Right kidney (tissue), 1 donor: ENCODE data around the gene TAS2R20.

Experiments used
- DNase-seq: peaks from one replicate; pipeline ENCODE4 v3.0.0-alpha.2; 2016

TAS2R20 gene

DNA sequence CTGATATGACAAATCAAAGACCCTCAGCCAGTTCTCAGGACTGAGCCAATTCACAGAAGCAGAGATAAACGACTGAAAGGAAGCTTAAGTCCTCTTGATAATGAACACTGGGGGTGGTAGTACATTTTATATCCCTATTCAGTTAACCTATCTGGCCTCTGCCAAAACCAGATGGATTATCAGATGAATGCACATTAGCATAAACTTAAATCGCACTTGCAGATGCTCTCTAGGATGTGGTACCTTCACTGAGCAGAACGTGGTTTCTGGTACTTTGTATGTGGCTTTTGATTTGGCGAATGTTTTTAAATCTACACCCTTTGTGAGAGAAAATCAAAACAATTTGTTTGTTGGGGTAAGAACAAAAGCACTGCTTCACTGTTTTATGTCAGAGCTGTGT is 37.9 kb downstream of the TAS2R20 start:
- DNase-seq = no peak

GRCh38 chr12:10959804-10960203 is 38.3 kb downstream of the TAS2R20 start:
- DNase-seq = no peak

DNA sequence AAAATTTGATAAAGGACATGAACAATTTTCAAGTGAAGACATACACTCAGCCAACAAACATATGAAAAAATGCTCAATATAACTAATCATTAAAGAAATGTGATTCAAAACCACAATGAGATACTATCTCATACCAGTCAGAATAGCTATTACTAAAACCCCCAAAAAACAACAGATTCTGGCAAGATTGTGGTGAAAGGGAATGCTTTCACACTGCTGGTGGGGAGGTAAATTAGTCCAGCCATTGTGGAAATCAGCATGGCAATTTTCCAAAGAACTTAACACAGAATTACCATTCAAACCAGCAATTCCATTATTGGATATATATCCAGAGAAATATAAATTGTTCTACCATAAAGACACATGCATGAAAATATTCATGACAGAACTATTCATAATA is 40.4 kb downstream of the TAS2R20 start:
- no peak for DNase-seq

DNA sequence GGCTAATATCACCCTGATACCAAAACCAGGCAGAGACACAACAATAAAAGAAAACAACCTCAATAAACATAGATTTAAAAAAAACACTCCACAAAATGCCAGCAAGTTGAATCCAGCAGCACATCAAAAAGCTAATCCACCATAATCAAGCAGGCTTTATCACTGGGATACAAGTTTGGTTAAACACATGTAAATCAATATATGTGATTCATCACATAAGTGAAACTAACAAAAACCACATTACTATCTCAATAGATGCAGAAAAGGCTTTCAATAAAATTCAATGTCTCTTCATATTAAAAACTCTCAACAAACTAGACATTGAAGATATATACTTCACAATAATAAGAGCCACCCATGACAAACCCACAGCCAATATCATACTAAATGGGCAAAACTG is 42.0 kb downstream of the TAS2R20 start:
- DNase-seq = no peak

DNA sequence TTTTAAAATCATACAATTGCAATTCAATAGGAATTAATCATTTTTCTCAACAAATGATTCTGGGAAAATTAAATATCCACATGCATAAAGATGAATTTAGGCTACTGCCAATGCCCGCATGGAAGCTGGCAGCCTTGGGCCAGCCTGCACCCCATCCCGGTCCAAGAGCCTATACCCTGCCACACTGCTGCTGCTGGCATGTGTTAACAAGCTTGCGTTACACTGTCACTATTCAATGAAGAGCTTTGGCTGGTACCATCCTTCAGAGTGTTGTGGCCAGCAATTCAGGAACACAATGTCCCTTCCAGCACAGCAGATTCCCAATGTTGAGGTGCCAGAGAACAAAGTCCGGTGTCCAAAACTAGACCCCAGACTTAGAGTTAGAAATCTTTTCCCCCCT is 45.5 kb downstream of the TAS2R20 start:
- no peak for DNase-seq
